ENCODE data around the gene SLC12A9.

Gene SLC12A9

GRCh38 chr7:100835903-100836811 is 16.4 kb upstream of the SLC12A9 start:
- DNase-seq (ENCODE audit: low read depth) = no peak
- no peak overlapping the region for H3K4me3 ChIP-seq (replicated peaks; ENCODE audit: low read depth, low read length)
- TF ChIP-seq CTCF (IDR thresholded peaks at IDR 0.05; ENCODE audit: low read length, missing control alignments) = no peak

- H3K4me3 ChIP-seq (replicated peaks; ENCODE audit: low read depth, low read length) = peak overlapping the region; percentile 40
- DNase-seq (ENCODE audit: low read depth) = no peak
- no peak for TF ChIP-seq CTCF (IDR thresholded peaks at IDR 0.05; ENCODE audit: low read length, missing control alignments)
Observed at GRCh38 chr7:100836812-100837098, 15.8 kb upstream of the SLC12A9 start.

GRCh38 chr7:100837099-100837836 is 15.2 kb upstream of the SLC12A9 start:
- peak overlapping the region; percentile 40 for H3K4me3 ChIP-seq (replicated peaks; ENCODE audit: low read depth, low read length)
- peak; percentile 92 for DNase-seq (ENCODE audit: low read depth)
- no peak for TF ChIP-seq CTCF (IDR thresholded peaks at IDR 0.05; ENCODE audit: low read length, missing control alignments)

GRCh38 chr7:100839361-100839760 is 13.2 kb upstream of the SLC12A9 start:
- no peak for TF ChIP-seq CTCF (IDR thresholded peaks at IDR 0.05; ENCODE audit: low read length, missing control alignments)
- DNase-seq (ENCODE audit: low read depth) = no peak
- no peak overlapping the region for H3K4me3 ChIP-seq (replicated peaks; ENCODE audit: low read depth, low read length)

- H3K4me3 ChIP-seq (replicated peaks; ENCODE audit: low read depth, low read length) = no peak overlapping the region
- DNase-seq (ENCODE audit: low read depth) = no peak
- TF ChIP-seq CTCF (IDR thresholded peaks at IDR 0.05; ENCODE audit: low read length, missing control alignments) = no peak
Observed at GRCh38 chr7:100840470-100841100, 11.9 kb upstream of the SLC12A9 start.

- no peak for DNase-seq (ENCODE audit: low read depth)
- no peak overlapping the region for H3K4me3 ChIP-seq (replicated peaks; ENCODE audit: low read depth, low read length)
- no peak for TF ChIP-seq CTCF (IDR thresholded peaks at IDR 0.05; ENCODE audit: low read length, missing control alignments)
Observed at GRCh38 chr7:100847360-100847759, 5.2 kb upstream of the SLC12A9 start.
